Mesodermal cell (in vitro differentiated cells): ENCODE results near the gene MPL.

Experiments used
- H3K27ac ChIP-seq: 2 replicates; pipeline ENCODE4 v1.7.0; 2013; ENCODE audit warnings: mild to moderate bottlenecking, low read depth, low read length, moderate library complexity; ENCODE audit not compliant: severe bottlenecking
- H3K36me3 ChIP-seq: 2 replicates; pipeline ENCODE4 v1.7.1; 2013; ENCODE audit warnings: mild to moderate bottlenecking, low read length, moderate library complexity; ENCODE audit not compliant: control insufficient read depth, insufficient read depth
- H3K4me1 ChIP-seq: one replicate; pipeline ENCODE4 v1.7.1; 2013; ENCODE audit warnings: mild to moderate bottlenecking, low read length; ENCODE audit not compliant: insufficient read depth, control insufficient read depth, poor library complexity, severe bottlenecking
- H3K4me3 ChIP-seq: 2 replicates; pipeline ENCODE4 v1.7.0; 2013; ENCODE audit warnings: low read length, control low read depth, mild to moderate bottlenecking; ENCODE audit not compliant: insufficient read depth, poor library complexity, severe bottlenecking; ENCODE audit errors: extremely low read depth
- H3K9me3 ChIP-seq: 2 replicates; pipeline ENCODE4 v1.7.1; 2013; ENCODE audit warnings: mild to moderate bottlenecking, low read length, moderate library complexity; ENCODE audit not compliant: control insufficient read depth
- WGBS, 2 experiments: methylation state at CpG; one replicate each; pipeline ENCODE4 v1.1.5; 2013; ENCODE audit warnings: missing lambda C conversion rate in 2 of 2; ENCODE audit not compliant: insufficient coverage in 2 of 2; 5-methylcytosine and 5-hydroxymethylcytosine counted together

The MPL gene

DNA sequence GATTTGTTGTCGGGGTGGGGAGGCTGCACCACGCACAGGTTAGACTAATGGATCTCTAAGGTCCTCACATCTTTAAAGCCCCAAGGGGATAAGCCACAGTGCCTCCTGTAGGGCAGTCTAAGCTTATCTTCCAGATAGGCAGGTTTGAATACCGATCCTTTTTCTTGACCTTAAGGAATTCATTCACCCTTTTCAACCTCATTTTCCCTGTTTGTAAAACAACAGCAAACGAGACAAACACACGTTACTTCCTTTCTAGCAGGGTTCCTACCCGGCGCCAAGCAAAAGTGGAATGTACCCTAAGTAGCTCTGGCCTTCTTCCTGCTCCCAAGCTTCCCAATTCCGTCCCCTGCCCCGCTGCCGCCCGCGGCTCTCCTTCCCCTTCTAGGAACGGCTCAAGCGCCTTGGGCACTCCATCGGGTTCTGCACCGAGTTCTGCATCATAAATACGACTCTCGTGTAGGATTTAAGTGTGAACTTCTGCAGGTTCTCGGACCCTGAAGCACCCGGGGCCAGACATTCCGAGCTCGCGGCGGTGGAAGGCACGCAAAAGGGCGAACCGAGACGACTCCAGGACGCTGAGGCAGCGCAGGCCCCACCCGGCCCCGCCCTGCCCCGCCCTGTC is 20.6 kb downstream of the MPL start:
- H3K36me3 ChIP-seq, result peaks cover 40% of the 10 kb centered on the region
- H3K9me3 ChIP-seq, result no peaks in the 10 kb centered on the region
- peak overlapping the region; percentile 75 for H3K4me3 ChIP-seq
- H3K4me1 ChIP-seq, result peaks cover 22% of the 10 kb centered on the region
- H3K27ac ChIP-seq, result peak overlapping the region; percentile 96
- 1 to 3% methylated on average over 22 to 25 of the region's 33 CpGs for WGBS, 2 experiments

DNA sequence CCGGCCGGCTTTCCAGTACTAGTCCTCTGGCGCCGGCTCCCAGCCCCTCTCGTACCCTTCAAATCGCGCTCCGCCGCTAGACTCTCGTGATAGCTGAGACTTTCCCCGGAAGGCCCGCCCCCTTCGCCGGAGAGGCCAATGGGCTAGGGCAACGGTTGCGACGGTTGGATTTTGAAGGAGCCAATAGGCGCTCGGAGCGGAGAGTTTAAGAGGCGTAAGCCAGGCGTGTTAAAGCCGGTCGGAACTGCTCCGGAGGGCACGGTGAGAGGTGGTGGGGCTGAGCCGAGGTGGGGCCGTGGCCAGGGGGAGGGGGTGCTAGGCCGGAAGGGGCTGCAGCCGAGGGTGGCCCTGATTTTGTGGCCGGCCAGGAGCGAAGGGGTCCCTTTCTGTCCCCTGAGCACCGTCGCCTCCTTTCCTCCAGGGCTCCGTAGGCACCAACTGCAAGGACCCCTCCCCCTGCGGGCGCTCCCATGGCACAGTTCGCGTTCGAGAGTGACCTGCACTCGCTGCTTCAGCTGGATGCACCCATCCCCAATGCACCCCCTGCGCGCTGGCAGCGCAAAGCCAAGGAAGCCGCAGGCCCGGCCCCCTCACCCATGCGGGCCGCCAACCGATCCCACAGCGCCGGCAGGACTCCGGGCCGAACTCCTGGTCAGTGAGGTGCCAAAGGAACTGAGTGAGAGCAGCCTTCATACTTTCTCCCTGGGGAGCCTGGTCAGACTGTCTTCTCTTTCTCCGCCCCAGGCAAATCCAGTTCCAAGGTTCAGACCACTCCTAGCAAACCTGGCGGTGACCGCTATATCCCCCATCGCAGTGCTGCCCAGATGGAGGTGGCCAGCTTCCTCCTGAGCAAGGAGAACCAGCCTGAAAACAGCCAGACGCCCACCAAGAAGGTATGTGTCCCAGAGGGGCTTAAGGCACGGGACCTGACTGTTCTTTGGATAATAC is 21.4 kb downstream of the MPL start, which contains the start of gene CDC20:
Gene CDC20 (plus strand): TSS at position 236 of the 948 bp plus-strand sequence. CDS start 235 bp downstream, at position 471.
- Histone ChIP-seq H3K4me3 (peak within 1 kb of the TSS; percentile 75), H3K27ac (peak within 1 kb of the TSS; percentile 96), H3K9me3 (no peaks in the 10 kb centered on the region), H3K4me1 (peaks cover 22% of the 10 kb centered on the region), H3K36me3 (peaks cover 48% of the 10 kb centered on the region)
- WGBS, 2 experiments, result 0 to 1% methylated on average over 33 to 50 of the region's 59 CpGs

DNA sequence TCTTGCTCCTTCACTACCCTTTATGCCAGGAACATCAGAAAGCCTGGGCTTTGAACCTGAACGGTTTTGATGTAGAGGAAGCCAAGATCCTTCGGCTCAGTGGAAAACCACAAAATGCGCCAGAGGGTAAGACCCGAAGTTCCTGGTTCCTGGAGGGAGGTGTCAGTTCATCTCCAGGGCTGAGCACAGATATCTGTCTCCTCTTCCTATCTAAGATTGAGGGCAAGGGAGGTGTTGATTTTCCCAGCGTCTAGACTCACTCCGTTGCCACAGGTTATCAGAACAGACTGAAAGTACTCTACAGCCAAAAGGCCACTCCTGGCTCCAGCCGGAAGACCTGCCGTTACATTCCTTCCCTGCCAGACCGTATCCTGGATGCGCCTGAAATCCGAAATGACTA is 22.1 kb downstream of the MPL start:
- H3K36me3 ChIP-seq, result peaks cover 55% of the 10 kb centered on the region
- 49 to 58% methylated on average over 8 to 11 of the region's 11 CpGs for WGBS, 2 experiments

DNA sequence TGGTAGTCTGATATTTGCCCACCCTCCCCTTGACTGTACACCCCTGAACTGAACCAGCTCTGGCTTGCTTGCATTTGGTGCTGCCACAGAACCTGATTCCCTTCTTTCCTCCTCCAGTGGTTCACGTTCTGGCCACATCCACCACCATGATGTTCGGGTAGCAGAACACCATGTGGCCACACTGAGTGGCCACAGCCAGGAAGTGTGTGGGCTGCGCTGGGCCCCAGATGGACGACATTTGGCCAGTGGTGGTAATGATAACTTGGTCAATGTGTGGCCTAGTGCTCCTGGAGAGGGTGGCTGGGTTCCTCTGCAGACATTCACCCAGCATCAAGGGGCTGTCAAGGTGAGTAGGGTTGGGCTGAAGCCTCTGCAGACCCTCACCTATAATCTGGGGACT is 23.0 kb downstream of the MPL start:
- H3K9me3 ChIP-seq, result no peaks in the 10 kb centered on the region
- peaks cover 25% of the 10 kb centered on the region for H3K4me1 ChIP-seq
- peak overlapping the region; percentile 75 for H3K4me3 ChIP-seq
- H3K27ac ChIP-seq, result no peak overlapping the region
- WGBS, 2 experiments, result 100% methylated on average over 2 of the region's 4 CpGs; no CpG with 5 or more reads in 1 of the 2 experiments
- H3K36me3 ChIP-seq, result peaks cover 63% of the 10 kb centered on the region

More for the DNA sequence above, 22.1 kb downstream of the MPL start:
- no peaks in the 10 kb centered on the region for H3K9me3 ChIP-seq
- peaks cover 23% of the 10 kb centered on the region for H3K4me1 ChIP-seq
- H3K27ac ChIP-seq, result peak overlapping the region; percentile 81
- peak overlapping the region; percentile 75 for H3K4me3 ChIP-seq

DNA sequence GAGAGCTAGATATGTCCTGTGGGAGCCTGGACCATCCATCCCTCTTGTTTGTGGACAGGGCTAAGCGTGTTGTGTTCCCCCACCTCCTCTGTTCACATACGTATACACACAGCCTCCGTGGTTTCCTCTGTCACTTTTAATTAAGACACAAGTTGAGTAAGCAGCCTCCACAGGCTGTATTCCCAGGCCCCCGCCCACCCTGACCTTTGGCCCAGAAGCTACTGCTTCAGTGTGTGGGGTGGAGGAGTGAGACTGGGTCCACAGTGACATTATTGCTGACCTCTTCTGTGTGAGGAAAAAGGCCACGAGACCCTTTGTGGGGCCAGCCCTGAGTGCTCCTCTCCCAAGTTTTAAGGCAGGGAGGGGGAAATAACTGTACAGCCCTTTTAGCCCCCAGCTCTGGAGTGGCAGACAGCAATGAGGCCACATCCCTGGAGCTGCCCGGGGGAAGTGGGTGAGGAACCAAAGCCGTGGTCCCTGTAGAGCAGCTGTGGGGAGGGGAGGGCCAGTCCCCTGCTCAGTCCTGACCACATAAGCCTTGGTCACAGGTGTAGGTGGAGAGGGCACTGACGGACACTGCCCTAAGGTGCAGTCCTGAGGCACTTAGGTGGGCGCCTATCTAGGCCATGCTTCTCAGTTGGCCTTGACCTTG is 25.8 kb downstream of the MPL start:
- H3K9me3 ChIP-seq, result no peaks in the 10 kb centered on the region
- peak overlapping the region; percentile 19 for H3K27ac ChIP-seq
- 91 to 97% methylated on average over 5 to 8 of the region's 9 CpGs for WGBS, 2 experiments
- H3K4me1 ChIP-seq, result peaks cover 38% of the 10 kb centered on the region
- H3K36me3 ChIP-seq, result peaks cover 63% of the 10 kb centered on the region
- no peak overlapping the region for H3K4me3 ChIP-seq

DNA sequence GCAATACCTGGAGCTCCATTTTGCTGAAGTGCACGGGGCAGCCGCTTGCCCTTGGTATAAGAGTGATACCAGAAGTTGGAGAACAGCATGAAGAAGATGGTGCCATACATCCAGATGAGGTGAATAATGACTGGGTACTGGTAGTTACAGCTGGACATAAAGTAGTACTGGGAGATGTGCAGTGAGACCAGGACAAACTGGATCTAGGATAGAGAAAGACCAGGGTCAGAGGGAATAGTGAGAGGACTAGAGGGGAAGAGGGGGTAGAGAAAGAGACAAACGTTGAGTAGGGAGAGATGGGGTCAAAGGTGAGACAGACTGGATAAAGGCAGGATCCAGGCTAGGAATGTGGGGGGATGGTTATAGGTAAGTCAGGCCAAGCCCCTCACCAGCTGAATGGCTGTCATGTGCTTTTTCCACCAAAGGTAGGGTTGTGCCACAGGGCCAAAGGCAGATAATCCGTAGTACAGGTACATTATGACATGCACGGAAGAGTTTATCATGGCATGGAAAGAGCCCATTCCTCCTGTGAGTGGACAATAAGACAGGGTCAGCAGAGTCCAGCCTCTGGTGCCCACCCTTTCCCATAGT is 26.4 kb downstream of the MPL start:
- Histone ChIP-seq H3K9me3 (no peaks in the 10 kb centered on the region), H3K36me3 (peaks cover 63% of the 10 kb centered on the region), H3K4me1 (peaks cover 43% of the 10 kb centered on the region), H3K27ac (no peak overlapping the region), H3K4me3 (no peak overlapping the region)
- WGBS, 2 experiments, result 89 to 94% methylated on average over 5 of the region's 5 CpGs

DNA sequence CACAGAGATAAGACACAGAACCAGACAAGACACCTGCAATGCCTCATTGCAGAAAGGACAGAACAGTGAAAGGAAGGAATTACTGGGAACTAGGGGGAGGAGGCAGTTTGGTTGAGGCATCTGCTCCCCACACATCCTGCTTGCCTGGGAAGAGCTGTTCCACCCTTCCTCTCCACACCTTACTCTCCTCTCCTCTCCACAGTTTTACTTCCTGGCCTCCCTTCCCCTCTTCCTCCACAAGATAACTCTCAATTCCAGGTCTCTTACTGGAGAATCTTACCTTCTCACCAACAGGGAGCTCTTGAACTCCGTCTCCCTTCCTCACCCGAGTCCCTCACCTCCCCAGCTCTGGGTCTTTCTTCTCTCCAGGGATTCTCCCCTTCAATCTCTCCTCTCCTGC is 28.1 kb downstream of the MPL start:
- peaks cover 36% of the 10 kb centered on the region for H3K4me1 ChIP-seq
- 94 to 100% methylated on average over 1 to 2 of the region's 2 CpGs for WGBS, 2 experiments
- no peak overlapping the region for H3K27ac ChIP-seq
- no peaks in the 10 kb centered on the region for H3K9me3 ChIP-seq
- peaks cover 48% of the 10 kb centered on the region for H3K36me3 ChIP-seq
- no peak overlapping the region for H3K4me3 ChIP-seq

DNA sequence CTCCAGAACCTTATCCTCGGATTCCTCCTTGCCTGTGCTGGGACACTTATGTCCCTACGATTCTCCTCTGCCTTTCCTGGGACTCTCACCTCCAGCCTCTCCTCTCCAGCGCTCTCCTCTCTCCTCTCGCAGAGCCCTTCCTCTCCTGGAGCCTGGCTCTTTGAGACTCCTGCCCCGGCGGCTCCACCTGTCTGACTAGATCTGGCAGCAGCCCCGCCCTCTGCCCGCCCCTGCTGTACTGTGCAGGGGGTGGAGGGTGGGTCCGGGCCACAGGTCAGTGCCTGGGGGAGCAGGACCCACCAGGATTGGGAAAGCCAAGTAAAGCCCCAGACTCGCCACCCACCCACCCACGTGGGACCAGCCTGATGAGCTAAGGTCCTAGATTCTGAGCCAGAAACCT is 28.6 kb downstream of the MPL start:
- H3K4me1 ChIP-seq, result peaks cover 31% of the 10 kb centered on the region
- H3K4me3 ChIP-seq, result peak overlapping the region; percentile 62
- no peaks in the 10 kb centered on the region for H3K9me3 ChIP-seq
- WGBS, 2 experiments, result 51 to 72% methylated on average over 2 to 5 of the region's 11 CpGs
- no peak overlapping the region for H3K27ac ChIP-seq
- H3K36me3 ChIP-seq, result peaks cover 43% of the 10 kb centered on the region

DNA sequence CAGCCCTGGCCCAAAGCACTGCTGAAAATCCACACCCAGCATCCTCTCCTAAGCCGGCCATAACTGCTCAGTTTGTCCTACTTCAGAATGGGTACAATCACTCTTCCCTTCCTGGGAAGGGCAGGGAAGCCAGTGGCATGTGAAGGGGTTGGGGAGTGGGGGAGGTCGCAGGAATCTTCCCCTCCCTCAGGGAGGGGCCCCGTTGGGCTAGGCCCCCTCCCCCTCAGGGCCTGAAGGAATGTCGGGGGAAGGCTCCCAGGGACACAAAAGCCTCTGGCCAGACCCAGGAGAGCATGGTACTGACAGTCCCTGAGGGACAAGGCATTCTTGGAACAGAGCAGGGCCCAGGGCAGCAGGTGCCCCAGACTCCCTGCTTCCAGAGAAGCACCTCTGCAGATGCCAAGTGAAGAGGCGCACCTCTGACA is 29.0 kb downstream of the MPL start:
- WGBS, 2 experiments, result 18 to 20% methylated on average over 2 to 3 of the region's 5 CpGs
- peaks cover 27% of the 10 kb centered on the region for H3K4me1 ChIP-seq
- H3K4me3 ChIP-seq, result peak overlapping the region; percentile 62
- H3K36me3 ChIP-seq, result peaks cover 39% of the 10 kb centered on the region
- no peaks in the 10 kb centered on the region for H3K9me3 ChIP-seq
- H3K27ac ChIP-seq, result no peak overlapping the region
